NCI-H526 (cell line): ENCODE results near the gene SPEN.

Source experiments
- DNase-seq, 2 experiments: peaks; one replicate each; lab custom pipeline; 2025; lab: John Stamatoyannopoulos, UW

The SPEN gene

GRCh38 chr1:15946571-15947381 is 99.3 kb downstream of the SPEN start:
- DNase-seq: no peak

GRCh38 chr1:15947382-15948090 is 100.0 kb downstream of the SPEN start:
- no peak for DNase-seq

GRCh38 chr1:15948091-15948591 is 100.6 kb downstream of the SPEN start:
- DNase-seq: no peak

GRCh38 chr1:15948595-15949452 is 101.3 kb downstream of the SPEN start:
- no peak for DNase-seq

GRCh38 chr1:15949453-15950245 is 102.1 kb downstream of the SPEN start:
- DNase-seq: no peak

GRCh38 chr1:15950302-15950701 is 102.8 kb downstream of the SPEN start:
- DNase-seq: no peak

- DNase-seq: no peak
Measured at GRCh38 chr1:15950763-15951295, 103.3 kb downstream of the SPEN start.

GRCh38 chr1:15951341-15952153 is 104.0 kb downstream of the SPEN start:
- DNase-seq: no peak

GRCh38 chr1:15952317-15953258 is 105.1 kb downstream of the SPEN start:
- DNase-seq: no peak

- DNase-seq: no peak
Measured at GRCh38 chr1:15953294-15953771, 105.8 kb downstream of the SPEN start.

GRCh38 chr1:15953791-15954241 is 106.3 kb downstream of the SPEN start:
- DNase-seq: no peak

- DNase-seq: no peak
Measured at GRCh38 chr1:15954316-15954715, 106.8 kb downstream of the SPEN start.

- DNase-seq: no peak
Measured at GRCh38 chr1:15955552-15955951, 108.0 kb downstream of the SPEN start.

GRCh38 chr1:15956150-15956549 is 108.6 kb downstream of the SPEN start:
- no peak for DNase-seq

GRCh38 chr1:15957221-15958095 is 110.0 kb downstream of the SPEN start:
- DNase-seq: no peak

- no peak for DNase-seq
Measured at GRCh38 chr1:15958111-15958510, 110.6 kb downstream of the SPEN start.

GRCh38 chr1:15958793-15959192 is 111.3 kb downstream of the SPEN start:
- DNase-seq: no peak

GRCh38 chr1:15959424-15959823 is 111.9 kb downstream of the SPEN start:
- DNase-seq: no peak
